PC-9 (cell line): Measurements from ENCODE around the gene TRIP11.

Experiments used
- CTCF ChIP-seq: fragments of 200-600 bp; sonication (generic); conservative IDR thresholded peaks from 2 replicates; pipeline ENCODE4 v1.6.1; 2017; ENCODE audit warnings: mixed run types, antibody characterized with exemption, mild to moderate bottlenecking, moderate library complexity
- EZH2 ChIP-seq: fragments of 200-600 bp; sonication (generic); IDR thresholded peaks from 2 replicates; pipeline ENCODE4 v1.8.0; 2017; ENCODE audit warnings: antibody characterized with exemption, low read depth

DNA sequence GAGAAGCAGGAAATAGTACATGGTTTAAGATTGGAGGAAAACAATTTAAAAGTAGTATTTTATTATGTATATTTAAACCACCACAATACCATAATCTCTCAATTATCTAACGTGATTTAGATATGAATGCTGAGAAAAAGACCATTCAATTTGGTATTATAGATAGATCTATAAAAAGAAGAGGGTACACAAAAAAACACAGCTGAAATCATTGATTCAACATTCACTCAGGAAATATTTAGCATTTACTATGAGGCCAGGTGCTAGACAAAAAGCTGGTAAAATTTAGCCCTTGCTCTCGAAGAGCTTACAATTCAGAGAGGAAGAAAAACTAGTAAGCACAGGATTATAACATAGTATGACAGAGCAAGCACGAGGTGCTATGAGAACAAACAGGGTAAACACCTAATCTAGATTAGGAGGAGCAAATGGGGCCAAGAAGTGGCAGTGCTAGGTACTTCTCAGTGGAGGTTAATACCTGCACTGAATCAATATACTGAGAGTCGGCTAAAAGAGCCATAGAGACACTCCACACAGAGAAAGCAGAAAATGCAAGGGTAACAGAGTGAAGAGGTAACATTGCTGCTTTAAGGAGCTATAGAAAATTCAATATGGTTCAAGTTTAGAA, 27.6 kb downstream of the TRIP11 start:
- no peak for TF ChIP-seq CTCF
- TF ChIP-seq EZH2, result no peak
